BLaER1 (cell line): Measurements from ENCODE around the gene DUOX2.
"Not testable (repeated sequence)": the region's sequence is repeated elsewhere in the genome, so short reads cannot be mapped to it uniquely, and the experiment has no call there.

Experiments
- H3K27ac ChIP-seq: shearing (Covaris generic); formaldehyde crosslinking; 2 replicates; pipeline ENCODE4 v1.8.1; 2022
- H3K27me3 ChIP-seq: shearing (Covaris generic); formaldehyde crosslinking; 2 replicates; pipeline ENCODE4 v1.8.1; 2022
- H3K36me3 ChIP-seq: shearing (Covaris generic); formaldehyde crosslinking; 2 replicates; pipeline ENCODE4 v1.8.1; 2022
- H3K4me1 ChIP-seq: shearing (Covaris generic); formaldehyde crosslinking; 2 replicates; pipeline ENCODE4 v1.8.1; 2022
- H3K4me2 ChIP-seq: shearing (Covaris generic); formaldehyde crosslinking; 2 replicates; pipeline ENCODE4 v1.8.1; 2022
- H3K4me3 ChIP-seq: shearing (Covaris generic); formaldehyde crosslinking; 2 replicates; pipeline ENCODE4 v1.8.1; 2022
- H3K9ac ChIP-seq: shearing (Covaris generic); formaldehyde crosslinking; 2 replicates; pipeline ENCODE4 v1.8.1; 2022
- H3K9me3 ChIP-seq: shearing (Covaris generic); formaldehyde crosslinking; 2 replicates; pipeline ENCODE4 v1.8.1; 2022
- H4K20me1 ChIP-seq: shearing (Covaris generic); formaldehyde crosslinking; 2 replicates; pipeline ENCODE4 v1.8.1; 2022
- Cebpa-rat ChIP-seq: shearing (Covaris generic); IDR thresholded peaks from 2 replicates; pipeline ENCODE4 v1.8.1; 2022

DUOX2 gene

DNA sequence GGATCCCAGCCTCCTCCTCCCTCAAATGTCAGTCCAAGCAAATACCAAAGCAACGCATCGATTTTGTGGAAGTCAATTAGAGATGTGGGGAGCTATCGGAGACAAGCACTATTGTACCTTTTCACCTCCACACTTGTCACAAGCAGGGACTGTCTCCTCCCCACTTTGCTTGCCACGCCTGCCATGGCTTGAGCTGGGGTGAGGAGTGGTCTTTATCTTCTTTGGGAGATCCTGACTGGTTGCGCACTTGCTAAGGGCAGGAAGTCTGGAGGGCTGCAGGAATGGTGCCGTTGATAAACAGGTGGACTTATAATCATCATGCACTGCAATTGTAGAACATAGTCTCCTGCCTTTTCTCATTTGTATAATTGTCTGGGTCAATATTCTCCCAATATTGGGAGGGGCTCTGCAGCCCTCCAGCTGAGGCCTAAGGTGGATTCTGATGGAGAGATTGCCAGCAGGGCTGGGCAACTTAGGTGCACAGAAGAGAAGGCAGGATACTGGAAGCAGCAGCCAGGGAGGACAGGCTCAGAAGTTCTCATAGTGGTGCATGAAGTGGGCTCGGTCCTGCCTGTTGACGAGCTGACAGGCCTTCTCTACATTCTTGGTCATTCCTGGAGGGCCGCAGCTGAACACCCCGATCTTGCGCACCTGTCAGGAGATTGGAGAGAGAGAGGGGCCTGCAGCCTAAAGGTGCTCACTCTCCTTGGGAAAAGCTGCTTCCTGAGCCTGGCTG lies 20.2 kb downstream of the DUOX2 start:
- no peak for TF ChIP-seq Cebpa-rat
- Histone ChIP-seq H3K9ac (no peak overlapping the region), H3K27me3 (no peaks in the 10 kb centered on the region), H3K4me2 (no peak overlapping the region), H4K20me1 (no peaks in the 10 kb centered on the region), H3K4me1 (peaks cover 5% of the 10 kb centered on the region; the same call in 1 of the 2 replicates), H3K27ac (no peak overlapping the region), H3K4me3 (no peak overlapping the region), H3K9me3 (no peaks in the 10 kb centered on the region), H3K36me3 (no peaks in the 10 kb centered on the region)

DNA sequence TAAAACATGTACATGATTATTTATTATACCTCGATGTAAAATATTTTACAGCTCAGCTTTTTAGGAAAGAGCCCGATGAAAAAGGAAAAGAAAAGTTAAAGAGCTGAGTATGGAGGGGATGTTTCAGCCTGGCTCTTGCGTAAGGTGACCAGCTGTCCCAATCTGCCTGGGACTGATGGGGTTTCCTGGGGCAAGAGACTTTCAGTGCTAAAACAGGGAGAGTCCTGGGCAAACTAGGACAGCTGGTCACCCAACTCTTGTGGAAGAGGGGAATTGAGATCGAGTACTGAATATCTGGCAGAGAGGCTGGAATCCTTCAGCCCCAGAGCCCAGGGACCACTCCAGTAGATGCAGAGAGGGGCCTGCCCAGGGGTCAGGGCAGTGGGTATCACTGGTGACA lies 21.0 kb downstream of the DUOX2 start:
- Histone ChIP-seq H3K9me3 (no peaks in the 10 kb centered on the region), H3K4me1 (peaks cover 5% of the 10 kb centered on the region; the same call in 1 of the 2 replicates), H3K4me3 (no peak overlapping the region), H3K27me3 (no peaks in the 10 kb centered on the region), H4K20me1 (no peaks in the 10 kb centered on the region), H3K4me2 (no peak overlapping the region), H3K36me3 (no peaks in the 10 kb centered on the region), H3K27ac (no peak overlapping the region), H3K9ac (no peak overlapping the region)
- no peak for TF ChIP-seq Cebpa-rat

DNA sequence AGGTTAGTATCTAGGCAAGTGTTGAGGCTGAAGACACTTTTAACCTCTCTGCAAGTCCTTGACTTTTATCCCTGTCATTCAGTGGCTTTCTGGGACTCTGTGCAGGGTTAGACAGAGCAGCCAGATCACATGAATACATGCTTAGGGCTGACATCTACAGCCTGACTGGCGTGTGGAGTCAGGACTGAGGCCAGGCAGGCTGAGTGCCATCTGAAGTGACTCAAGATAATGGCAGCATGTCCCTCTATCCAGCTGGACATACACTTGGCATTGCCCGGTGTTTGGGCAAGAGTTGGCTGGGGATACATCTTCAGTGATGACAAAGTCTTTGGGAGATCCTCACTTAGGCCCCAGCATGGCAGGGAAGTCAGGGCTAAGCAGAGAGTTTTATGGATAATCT lies 22.4 kb downstream of the DUOX2 start:
- Histone ChIP-seq H3K9me3 (no peaks in the 10 kb centered on the region), H4K20me1 (no peaks in the 10 kb centered on the region), H3K27me3 (no peaks in the 10 kb centered on the region), H3K9ac (no peak overlapping the region), H3K4me1 (no peaks in the 10 kb centered on the region), H3K4me3 (no peak overlapping the region), H3K36me3 (no peaks in the 10 kb centered on the region), H3K27ac (no peak overlapping the region), H3K4me2 (no peak overlapping the region)
- TF ChIP-seq Cebpa-rat = no peak

DNA sequence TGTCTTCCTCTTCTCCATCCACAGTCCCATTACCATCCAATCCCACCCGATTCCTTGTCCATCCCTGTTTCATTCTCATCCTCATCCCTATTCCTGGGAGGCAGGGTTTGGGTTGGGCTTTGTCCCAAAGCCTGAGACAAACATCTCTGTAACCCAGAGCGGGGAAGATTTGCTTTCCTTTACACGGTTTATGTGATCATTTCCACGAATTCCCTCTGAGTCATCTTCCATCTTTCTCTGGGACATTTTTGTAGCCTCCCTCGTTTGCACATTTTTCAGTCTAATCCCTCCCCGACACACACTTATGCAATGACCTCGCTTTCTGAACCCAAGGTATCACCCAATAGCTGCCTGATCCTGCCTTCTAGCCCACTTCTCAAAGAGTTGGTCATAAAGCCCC lies 22.8 kb downstream of the DUOX2 start:
- Histone ChIP-seq H3K9ac (no peak overlapping the region), H4K20me1 (no peaks in the 10 kb centered on the region), H3K27me3 (no peaks in the 10 kb centered on the region), H3K9me3 (no peaks in the 10 kb centered on the region), H3K27ac (no peak overlapping the region), H3K4me2 (no peak overlapping the region), H3K36me3 (no peaks in the 10 kb centered on the region), H3K4me3 (no peak overlapping the region), H3K4me1 (no peaks in the 10 kb centered on the region)
- TF ChIP-seq Cebpa-rat = no peak

DNA sequence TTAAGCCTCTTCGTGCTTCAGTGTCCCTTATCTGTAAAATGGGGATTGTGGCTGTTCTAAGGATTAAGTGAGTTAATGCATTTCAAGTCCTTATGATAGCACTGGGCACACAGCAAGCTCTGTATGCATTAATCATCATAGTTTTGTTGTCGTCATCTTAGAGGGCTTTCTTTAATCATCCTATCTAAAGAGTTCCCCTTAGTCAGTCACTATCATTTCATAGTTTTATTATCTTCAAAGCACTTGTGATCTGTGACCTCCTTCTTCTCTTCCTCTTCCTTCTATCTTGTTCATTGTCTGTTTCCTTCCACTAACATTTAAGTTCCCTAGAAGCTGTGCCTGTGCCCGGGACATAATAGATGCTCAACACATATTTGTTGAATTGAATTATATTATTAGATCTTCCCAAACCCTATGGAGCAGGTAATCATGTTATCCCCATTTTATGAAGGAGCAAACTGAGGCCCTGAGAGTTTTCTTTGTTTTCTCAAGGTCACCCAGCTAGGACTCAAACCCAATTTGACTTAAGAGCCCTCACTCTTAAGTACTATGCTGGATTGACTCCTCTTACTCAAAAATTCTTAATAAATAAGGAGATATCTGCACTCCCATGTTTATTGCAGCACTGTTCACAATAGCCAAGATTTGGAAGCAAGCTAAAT lies 24.1 kb downstream of the DUOX2 start:
- Histone ChIP-seq H3K27me3 (no peaks in the 10 kb centered on the region), H4K20me1 (no peaks in the 10 kb centered on the region), H3K4me2 (no peak overlapping the region), H3K9ac (no peak overlapping the region), H3K9me3 (no peaks in the 10 kb centered on the region), H3K4me1 (no peaks in the 10 kb centered on the region), H3K27ac (no peak overlapping the region), H3K4me3 (no peak overlapping the region), H3K36me3 (no peaks in the 10 kb centered on the region)
- TF ChIP-seq Cebpa-rat = no peak

DNA sequence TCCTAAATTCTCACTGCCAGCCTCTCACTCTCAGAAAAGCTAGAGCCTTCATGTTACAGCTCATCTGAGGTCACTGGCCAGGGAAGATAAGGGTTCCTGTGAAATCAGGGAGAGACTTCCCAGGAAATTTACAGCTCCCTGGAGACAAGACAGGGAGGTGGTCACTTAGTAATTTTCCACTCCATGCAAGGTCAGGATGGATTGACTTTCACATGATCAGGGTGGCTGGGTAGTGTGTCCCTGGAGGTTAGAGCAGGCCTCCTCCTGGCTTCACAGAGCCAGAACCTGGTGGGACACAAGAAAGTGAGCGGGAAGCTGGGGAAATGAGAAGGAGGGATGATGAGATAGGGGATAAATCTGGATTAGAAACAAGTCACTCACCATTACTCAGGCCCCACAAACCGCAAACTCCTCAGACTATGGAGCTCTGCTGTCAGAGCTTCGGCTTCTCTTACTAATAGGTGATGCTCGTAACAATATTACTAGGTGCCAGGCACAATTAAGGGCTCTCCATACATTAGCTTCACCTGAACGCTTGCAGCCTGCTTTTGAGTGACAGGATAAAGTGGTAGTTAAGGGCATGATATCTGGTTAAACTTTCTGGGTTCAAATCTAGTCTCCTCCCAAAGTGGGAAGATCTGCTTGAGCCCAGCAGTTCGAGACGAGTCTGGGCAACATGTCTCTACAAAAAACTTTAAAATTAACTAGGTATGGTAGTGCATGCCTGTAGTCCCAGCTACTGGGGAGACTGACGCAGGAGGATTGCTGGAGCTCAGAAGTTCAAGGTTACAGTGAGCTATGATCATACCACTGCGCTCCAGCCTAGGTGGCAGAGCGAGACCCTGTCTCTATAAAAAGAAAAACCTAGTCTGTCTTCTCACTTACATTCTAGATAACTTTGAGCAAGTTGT lies 24.9 kb downstream of the DUOX2 start:
- Histone ChIP-seq H3K4me2 (no peak overlapping the region), H3K36me3 (no peaks in the 10 kb centered on the region), H3K9ac (no peak overlapping the region), H3K27me3 (no peaks in the 10 kb centered on the region), H3K9me3 (no peaks in the 10 kb centered on the region), H3K27ac (no peak overlapping the region), H3K4me3 (no peak overlapping the region), H3K4me1 (no peaks in the 10 kb centered on the region), H4K20me1 (no peaks in the 10 kb centered on the region)
- TF ChIP-seq Cebpa-rat = no peak

DNA sequence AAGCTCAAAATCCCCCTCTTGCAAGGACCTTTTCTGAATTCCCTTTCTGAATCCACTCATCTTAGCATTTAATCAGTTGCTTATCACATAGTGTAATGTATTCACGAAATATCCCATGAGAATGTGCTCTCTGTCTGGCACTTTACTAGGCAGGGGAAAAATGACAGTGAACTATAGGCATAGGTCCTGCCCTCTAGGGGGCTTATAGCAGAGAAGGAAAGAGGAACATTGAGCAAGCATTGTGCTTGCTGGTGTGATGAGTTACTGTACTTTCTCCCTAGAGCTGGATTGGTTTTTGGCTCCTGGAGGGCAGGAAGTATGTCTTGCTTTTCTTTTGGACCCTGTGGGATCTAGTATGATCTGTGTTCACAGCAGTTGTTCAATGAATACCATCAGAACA lies 26.5 kb downstream of the DUOX2 start:
- Histone ChIP-seq H3K4me2 (no peak overlapping the region), H3K4me3 (no peak overlapping the region), H3K4me1 (no peaks in the 10 kb centered on the region), H3K9me3 (no peaks in the 10 kb centered on the region), H3K27me3 (no peaks in the 10 kb centered on the region), H4K20me1 (no peaks in the 10 kb centered on the region), H3K9ac (no peak overlapping the region), H3K36me3 (no peaks in the 10 kb centered on the region), H3K27ac (no peak overlapping the region)
- no peak for TF ChIP-seq Cebpa-rat

DNA sequence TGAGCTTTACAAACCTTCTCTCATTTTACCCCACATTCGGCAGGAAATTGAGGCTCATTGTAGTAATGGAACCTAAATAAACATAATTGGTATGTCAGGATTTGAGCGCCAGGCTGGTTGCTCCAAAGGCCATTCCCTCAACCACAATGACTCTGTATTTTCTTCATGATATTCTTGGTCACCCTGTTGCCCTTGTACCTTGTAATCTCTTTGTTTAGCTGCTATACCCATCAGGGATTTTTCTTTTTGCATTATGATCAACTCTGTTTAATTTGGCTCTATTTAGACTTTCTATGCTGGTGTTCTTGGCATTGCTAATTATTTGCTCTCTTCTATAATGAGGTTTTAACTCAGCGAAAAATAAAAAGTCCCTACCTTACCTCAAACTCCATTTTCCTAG lies 29.8 kb downstream of the DUOX2 start:
- Histone ChIP-seq H3K9ac (no peak overlapping the region), H3K4me3 (no peak overlapping the region), H3K27ac (no peak overlapping the region), H3K4me1 (no peaks in the 10 kb centered on the region), H3K36me3 (no peaks in the 10 kb centered on the region), H3K9me3 (no peaks in the 10 kb centered on the region), H3K4me2 (no peak overlapping the region), H4K20me1 (no peaks in the 10 kb centered on the region), H3K27me3 (no peaks in the 10 kb centered on the region)
- TF ChIP-seq Cebpa-rat = no peak

DNA sequence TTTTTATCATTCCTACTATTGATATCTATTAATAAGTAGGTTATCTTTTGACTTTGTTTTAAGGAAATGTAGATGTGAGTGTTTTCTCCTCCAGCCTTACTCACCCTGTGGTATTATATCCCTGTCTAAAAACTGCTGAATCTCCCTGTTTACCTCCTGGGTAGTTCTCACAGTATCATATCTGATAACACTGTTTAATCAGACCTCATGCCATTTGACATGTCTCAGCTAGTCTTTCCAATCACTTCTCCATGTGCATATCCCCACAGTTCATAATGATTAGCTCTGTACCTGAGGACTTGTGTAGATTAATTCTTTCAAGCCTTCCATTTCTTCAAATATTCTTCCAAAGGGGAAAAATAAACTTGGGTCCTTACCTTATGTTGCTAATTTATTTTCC lies 30.7 kb downstream of the DUOX2 start:
- no peak overlapping the region for H3K4me2 ChIP-seq
- no peaks in the 10 kb centered on the region for H3K36me3 ChIP-seq

DNA sequence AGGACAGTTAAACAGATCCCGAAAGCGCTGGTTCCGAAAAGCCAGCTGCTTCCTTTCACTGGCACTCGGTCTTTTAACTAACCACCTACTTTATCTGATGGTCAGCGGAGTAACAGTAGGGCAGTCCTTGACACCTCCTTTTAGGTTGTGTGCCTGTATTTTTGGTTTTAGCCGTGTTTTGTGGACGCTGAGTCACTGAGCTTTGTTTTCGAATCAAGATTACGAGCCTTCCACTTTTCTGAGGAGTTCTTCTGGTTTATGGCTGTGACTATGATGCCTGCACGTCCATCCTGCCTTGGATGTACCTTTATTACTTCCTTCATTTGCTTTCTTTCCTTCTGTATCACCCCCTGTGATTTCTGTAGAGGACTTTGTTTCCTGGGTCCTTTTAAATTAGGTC lies 31.6 kb downstream of the DUOX2 start:
- H3K4me3 ChIP-seq, H3K27ac ChIP-seq, H3K9me3 ChIP-seq, H3K27me3 ChIP-seq, H3K4me1 ChIP-seq, H3K9ac ChIP-seq, H4K20me1 ChIP-seq, H3K36me3 ChIP-seq, H3K4me2 ChIP-seq: not testable (repeated sequence)

More for the DNA sequence above, 30.7 kb downstream of the DUOX2 start:
- Histone ChIP-seq H3K27me3 (no peaks in the 10 kb centered on the region), H4K20me1 (no peaks in the 10 kb centered on the region), H3K4me3 (no peak overlapping the region), H3K4me1 (no peaks in the 10 kb centered on the region), H3K9ac (no peak overlapping the region), H3K9me3 (no peaks in the 10 kb centered on the region), H3K27ac (no peak overlapping the region)
- no peak for TF ChIP-seq Cebpa-rat

DNA sequence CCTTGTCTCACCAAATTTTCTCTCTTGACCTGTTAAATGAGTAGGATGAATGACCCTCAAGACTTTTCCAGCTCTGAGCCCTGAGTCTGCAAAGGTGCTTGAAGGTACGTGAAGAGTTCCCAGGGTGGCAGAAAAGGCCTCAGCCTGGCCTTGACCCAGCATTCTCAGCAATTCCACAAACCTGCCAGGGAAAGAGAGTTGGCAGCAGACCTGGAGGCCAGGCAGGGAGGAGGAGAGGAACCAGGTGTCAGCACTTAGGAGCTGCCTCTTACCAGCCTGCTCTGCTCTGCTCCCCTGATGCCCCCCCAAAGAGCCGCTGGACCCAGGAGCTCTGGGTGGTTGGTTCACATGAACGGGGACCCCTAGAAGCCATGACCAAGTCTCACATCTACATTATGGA lies 33.4 kb downstream of the DUOX2 start:
- not testable (repeated sequence) for H3K27me3 ChIP-seq, H3K4me3 ChIP-seq, H3K27ac ChIP-seq, H3K9me3 ChIP-seq, H4K20me1 ChIP-seq, H3K4me1 ChIP-seq, H3K36me3 ChIP-seq, H3K4me2 ChIP-seq, H3K9ac ChIP-seq

DNA sequence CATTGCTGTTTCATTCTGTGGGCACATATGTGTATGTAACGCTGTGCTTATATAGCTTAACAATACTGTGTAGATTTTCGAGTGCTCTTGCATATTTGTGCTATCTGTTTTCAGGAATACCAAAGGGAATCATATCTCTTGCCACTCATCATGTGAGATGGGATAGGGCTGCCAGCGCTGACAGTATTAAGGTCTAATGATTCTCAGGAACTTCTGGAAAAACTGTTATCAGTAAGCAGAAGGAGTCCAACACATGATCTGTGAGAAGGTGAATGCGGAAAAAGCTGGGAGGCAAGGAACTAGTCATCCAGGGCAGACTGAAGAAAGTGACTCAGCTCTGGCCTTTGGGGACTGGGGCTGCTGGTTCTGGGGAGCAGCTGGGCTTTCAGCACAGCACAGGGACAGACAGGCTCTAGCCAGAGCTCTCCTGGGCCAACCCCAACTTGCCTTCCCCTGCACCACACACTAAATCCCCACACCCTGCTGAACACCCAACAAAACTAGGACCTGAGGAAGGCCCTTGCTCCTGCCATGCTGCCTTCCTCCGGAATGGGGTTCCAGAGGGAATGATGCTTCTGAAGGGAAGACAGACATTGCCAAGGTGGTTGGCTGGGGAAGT lies 34.2 kb downstream of the DUOX2 start:
- not testable (repeated sequence) for H4K20me1 ChIP-seq, H3K36me3 ChIP-seq, H3K9me3 ChIP-seq, H3K27me3 ChIP-seq, H3K27ac ChIP-seq, H3K4me3 ChIP-seq, H3K4me1 ChIP-seq, H3K9ac ChIP-seq, H3K4me2 ChIP-seq

DNA sequence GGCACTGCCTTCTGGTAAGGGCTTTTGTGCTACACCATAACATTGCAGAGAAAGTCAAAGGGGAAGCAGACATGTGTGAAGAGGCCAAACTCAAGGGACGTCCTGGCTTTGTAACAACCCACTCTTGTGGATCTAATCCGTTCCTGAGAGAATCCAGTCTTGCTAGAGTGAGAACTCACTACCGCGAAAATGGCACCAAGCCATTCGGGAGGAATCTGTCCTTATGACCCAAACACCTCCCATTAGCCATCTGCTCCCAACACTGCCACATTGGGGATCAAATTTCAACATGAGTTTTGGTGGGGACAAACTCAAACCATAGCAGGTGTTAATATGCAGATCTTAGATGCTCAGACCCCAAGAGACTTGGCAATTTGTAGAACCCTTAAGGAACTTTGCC lies 34.8 kb downstream of the DUOX2 start:
- H3K27ac ChIP-seq, H3K4me2 ChIP-seq, H3K36me3 ChIP-seq, H3K27me3 ChIP-seq, H3K9me3 ChIP-seq, H3K4me1 ChIP-seq, H3K9ac ChIP-seq, H4K20me1 ChIP-seq, H3K4me3 ChIP-seq: not testable (repeated sequence)
